CD4-positive, alpha-beta T cell treated with Interleukin-17A for 1 hour (primary cell): ENCODE data around the gene MTX3.

Experiments used
- DNase-seq: peaks from one replicate; pipeline ENCODE4 v3.0.0-alpha.2; 2020

The MTX3 gene

GRCh38 chr5:79932510-79933504, 58.3 kb downstream of the MTX3 start:
- no peak for DNase-seq

GRCh38 chr5:79931866-79932265, 59.2 kb downstream of the MTX3 start:
- no peak for DNase-seq

- no peak for DNase-seq
Observed at GRCh38 chr5:79931409-79931808, 59.7 kb downstream of the MTX3 start.

GRCh38 chr5:79929095-79929494, 62.0 kb downstream of the MTX3 start:
- DNase-seq = no peak
